HG02840 (cell line): Measurements from ENCODE around the gene SPTLC2.
"Not testable (repeated sequence)": the region's sequence is repeated elsewhere in the genome, so short reads cannot be mapped to it uniquely, and the experiment has no call there.

Experiments
- ATAC-seq: cut with Tn5 transposase; IDR thresholded peaks from one replicate; pipeline ENCODE4 v1.9.1; 2021; ENCODE audit warnings: mild to moderate bottlenecking, moderate library complexity, moderate number of reproducible peaks; ENCODE audit not compliant: unreplicated experiment, low FRiP score

The SPTLC2 gene

DNA sequence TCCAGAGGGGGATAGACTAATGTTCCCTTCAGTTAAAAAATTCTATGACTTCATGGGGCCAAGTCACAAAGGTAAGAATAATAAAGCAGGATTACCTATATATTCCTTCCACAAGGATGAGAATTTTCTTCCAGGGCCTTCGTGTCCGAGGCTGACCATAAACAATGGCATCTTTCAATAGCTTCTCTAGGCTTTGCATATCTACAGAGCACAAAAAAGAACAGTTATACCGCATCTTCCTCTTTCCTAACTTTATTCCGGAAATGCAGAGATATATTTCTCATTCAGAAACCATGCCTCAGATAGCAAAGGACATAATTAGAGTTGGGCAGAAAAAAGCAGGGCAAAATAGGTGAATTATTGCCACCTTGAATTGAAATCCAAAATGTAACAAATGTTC is 59.5 kb downstream of the SPTLC2 start:
- no peak for ATAC-seq

DNA sequence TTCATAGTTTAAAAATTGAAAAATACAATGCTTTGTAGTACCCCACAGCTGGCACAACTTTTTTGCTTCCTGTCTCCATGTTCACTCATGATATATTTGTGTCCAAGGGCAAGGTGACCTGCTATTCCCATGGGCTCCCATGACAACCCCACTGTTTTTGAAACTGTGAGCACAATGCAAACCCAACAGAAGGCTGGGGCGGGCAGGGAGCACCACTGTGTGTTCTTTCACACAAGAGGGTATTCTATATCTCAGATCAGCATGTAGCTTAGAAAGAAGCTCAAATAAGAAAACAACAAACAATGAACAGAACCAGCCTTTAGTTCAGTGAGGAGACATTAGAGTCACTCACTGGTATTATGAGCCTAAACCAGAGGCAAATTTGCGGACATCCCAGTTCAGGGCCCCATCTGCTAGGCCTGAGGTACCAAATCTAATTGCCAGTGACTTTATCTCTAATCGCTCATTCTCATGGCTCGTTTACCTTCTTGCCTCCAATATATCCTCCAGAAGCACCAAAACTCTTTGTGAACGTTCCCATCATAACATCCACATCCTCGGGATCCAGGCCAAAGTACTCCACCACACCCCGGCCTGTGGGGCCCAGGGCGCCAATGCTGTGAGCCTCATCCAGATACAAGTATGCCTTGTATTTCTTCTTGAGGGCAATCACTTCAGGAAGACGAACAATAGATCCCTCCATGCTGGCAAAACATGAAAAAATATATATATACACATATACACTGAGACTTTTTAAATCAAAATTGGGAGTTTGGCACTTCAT is 61.4 kb downstream of the SPTLC2 start:
- ATAC-seq, result no peak

DNA sequence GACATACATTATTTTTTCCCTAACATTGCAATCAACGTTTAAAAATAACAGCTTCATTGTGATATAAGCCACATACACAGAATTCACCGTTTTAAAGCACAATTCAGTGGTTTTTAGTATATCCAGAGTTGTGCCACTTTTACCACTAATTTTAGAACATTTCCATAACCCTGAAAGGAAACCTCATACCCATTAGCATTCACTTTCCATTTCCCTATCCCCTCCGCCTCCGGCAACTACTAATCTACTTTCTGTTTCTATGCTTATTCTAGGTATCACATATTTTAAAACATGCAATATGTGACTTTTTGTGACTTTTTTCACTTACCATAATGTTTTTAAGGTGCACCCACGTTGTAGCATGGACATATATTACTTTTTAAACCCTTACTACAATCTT is 62.2 kb downstream of the SPTLC2 start:
- no peak for ATAC-seq

DNA sequence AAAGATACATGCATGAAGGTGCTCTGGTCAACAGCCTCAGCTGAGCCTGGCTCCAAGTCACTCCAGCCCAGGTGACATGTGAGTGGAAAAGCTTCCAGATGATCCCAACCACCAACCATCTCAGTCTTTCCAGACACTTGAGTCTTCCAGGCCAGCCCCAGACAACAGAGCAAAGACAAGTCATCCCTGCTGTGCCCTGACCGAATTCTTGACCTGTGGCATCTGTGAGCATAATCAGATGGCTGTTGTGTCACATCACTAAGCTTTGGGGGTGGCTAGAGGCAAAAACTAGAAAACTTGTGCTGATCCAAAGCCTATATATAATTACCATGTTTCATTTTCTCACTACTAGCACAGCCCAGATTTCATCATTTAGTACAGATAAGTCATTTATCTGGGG is 67.0 kb downstream of the SPTLC2 start:
- no peak for ATAC-seq

DNA sequence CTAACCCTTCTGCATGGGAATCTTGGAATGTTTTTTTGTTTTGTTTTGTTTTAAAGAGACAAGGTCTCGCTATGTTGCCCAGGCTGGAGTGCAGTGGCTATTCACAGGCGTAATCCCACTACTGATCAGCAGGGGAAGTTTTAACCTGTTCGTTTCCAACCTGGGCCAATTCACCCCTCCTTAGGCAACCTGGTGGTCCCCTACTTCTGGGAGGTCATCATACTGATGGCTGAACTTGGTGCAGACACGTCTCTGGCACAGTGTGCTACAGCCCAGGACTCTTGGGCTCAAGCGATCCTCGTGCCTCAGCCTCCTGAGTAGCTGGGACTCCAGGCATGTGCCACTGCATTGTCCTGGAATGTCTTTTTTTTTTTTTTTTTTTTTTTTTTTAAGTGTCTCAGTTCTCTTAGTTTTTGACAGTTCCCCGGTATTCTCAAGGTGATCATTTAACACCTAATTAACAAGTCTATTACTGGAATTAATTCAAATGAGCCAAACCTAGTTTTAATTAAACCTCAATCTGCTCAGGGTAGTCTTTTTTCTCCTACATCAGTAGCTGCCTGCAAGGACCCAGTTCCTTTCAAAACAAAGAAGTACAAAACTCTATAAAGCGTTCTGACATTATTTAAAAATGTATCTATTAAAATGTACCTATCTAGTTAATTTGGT is 68.8 kb downstream of the SPTLC2 start:
- ATAC-seq, result no peak

DNA sequence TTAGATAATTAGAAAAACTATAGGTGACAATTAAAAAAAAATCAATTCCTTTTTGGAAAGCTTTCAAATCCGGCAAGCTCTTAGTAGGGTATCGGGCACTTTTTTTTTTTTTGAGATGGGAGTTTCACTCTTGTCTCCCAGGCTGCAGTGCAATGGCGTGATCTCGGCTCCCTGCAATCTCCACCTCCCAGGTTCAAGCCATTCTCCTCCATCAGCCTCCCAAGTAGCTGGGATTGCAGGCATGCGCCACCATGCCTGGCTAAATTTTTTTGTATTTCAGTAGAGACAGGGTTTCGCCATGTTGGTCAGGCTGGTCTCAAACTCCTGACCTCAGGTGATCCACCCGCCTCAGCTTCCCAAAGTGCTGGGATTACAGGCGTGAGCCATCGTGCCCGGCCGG is 71.3 kb downstream of the SPTLC2 start:
- ATAC-seq, result not testable (repeated sequence)

DNA sequence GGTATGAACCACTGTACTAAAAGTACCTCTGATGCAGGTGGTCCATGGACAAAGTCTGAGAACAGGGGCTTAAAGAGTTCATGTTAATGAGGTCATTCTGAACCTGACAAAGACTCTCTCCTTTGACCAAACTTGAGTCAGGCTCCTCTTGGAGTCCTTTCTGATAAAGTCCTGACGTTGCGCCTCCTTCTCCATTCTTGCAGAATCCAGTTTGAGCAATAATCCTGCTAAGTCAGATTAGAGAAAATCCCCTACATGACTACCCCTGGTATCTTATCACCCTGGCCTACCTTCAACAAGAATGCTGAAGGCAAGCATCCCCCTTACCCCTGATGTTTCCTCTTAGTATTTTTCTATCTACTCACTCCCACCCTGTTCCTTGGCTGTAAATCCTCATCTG is 71.9 kb downstream of the SPTLC2 start:
- ATAC-seq, result no peak

DNA sequence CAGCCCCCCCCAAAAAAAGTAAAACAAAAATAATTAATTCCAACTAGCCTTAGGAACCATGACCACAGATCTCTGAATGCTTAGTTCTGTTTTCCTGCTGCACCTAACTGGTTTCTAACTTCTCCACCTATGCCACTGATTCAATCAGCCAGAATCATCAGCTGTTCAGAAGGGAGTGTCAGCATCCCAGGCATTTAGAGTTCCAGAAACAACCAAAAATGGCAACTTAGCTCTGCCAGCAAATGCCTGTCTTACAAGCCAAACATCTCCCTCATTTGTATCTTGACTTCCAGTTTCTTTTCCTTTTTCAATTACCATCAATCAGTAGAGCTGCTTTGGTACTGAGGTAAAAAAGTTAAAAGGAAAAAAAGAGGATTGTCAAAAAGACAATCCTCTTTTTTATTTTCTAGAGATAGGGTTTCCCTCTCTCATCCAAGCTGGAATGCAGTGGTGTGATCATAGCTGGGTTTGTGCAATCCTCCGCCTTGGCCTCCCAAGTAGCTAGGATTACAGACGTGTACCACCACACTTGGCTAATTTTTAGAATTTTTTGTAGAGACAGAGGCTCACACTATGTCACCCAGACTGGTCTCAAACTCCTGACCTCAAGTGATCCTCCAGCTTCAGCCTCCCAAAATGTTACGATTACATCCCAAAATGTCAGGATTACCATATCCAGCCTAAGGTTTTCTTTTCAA is 72.7 kb downstream of the SPTLC2 start:
- no peak for ATAC-seq

DNA sequence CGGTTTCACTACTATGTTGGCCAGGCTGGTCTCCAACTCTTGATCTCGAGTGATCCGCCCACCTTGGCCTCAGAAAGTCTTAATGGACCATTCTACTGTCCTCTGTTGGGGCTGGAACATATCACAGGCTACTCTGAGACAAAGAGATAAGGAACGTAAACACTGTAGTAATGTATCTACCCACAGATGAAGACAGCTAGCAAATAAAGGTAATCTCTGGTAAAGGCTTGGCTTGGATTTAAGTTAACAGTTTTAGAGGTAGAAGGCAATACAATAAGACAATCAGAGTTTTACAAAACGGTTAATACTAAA is 73.2 kb downstream of the SPTLC2 start:
- ATAC-seq, result no peak

DNA sequence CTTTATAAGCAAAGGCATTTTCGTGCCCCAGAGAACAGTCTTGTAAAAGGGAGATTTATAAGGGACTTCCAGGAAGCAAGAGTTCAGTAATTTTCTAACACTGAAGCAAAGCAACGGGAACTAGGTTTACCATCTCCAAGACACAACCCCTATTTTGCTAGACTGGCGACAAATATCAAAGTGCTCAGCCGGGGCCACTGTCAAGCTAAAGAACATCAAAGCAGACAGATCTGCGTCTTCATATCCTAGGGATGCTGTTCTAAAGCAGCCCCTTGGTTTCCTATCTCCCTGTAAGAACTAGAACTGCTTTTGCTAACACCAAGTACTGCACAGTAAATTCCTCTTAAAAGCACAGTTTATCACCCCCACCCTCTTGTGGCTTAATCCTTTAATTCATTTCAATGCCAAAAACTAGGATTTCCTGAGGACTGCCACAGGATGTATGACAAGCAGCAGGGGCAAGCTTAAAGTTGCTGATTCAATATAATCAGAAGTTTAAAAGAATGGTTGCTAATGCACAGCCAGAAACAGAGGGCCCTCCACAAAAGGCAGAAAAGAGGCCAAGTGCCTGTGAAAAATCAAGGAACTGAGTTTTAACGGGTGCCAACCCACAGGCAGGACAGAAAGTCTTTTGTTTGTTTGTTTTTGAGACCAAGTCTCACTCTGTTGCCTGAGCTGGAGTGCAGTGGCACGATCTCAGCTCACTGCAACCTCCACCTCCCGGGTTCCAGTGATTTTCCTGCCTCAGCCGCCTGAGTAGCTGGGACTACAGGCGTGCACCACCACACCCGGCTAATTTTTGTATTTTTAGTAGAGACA is 73.8 kb downstream of the SPTLC2 start:
- no peak for ATAC-seq

DNA sequence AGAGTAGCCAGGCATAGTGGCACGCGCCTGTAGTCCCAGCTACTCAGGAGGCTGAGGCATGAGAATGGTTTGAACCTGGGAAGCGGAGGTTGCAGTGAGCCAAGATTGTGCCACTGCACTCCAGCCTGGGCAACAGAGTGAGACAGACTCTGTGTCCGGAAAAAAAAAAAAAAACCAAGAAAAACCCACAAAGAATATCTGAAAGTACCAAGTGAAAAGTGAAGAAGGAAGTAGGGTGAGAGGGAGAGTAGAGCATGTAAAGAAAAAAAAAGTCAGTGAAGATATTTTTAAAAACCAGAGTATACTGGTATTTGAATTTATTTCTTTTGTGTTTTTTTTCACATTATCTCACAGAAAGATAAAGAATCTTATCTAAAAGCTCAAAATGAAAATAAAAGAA is 74.5 kb downstream of the SPTLC2 start:
- ATAC-seq, result no peak

DNA sequence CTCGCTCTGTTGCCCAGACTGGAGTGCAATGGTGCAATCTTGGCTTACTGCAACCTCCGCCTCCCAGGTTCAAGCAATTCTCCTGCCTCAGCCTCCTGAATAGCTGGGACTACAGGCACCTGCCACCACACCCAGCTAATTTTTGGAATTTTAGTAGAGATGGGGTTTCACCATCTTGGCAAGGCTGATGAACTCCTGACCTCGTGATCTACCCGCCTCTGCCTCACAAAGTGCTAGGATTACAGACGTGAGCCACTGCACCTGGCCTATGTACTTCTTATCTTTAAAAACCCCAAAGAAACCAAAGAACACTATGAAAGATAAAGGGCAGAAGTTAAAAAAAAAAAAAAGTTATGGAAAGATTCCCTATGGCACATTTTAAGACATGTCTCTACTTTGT is 79.5 kb downstream of the SPTLC2 start:
- ATAC-seq, result not testable (repeated sequence)

DNA sequence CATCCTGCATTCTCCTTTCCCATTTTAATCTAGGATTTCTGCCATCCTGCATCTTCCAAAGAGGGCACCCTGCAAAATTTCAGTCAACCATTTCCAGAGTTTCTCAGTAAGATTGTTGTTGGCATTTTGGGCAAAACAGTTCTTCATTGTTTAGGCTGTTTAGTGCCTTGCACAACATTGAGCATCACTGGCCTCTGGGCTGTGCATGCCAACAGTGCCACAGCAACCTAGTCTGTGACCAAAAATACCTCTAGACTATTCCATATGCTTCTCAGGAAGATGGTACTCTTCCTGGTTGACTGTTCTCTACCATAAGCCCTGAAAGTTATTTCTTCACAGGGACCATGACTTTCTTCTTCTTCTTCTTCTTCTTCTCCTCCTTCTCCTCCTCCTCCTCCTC is 85.4 kb downstream of the SPTLC2 start:
- ATAC-seq, result no peak

DNA sequence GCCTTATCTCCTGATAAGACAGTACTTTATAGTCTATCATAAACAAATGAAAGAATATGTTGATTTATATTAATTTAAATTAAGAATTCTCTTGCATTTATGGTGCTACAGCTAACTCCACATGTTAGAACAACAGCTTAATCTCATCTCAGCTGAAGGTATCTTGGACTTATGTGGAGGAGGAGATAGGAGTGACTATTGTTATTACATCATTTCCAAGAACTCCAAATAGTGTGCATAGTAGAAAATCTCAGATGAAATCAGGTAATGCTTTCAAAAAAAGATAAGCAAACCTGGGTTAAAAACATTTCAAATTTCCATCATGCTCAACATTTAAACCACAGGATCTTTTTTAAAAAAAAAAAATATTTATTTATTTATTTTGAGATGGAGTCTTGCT is 86.5 kb downstream of the SPTLC2 start:
- no peak for ATAC-seq

DNA sequence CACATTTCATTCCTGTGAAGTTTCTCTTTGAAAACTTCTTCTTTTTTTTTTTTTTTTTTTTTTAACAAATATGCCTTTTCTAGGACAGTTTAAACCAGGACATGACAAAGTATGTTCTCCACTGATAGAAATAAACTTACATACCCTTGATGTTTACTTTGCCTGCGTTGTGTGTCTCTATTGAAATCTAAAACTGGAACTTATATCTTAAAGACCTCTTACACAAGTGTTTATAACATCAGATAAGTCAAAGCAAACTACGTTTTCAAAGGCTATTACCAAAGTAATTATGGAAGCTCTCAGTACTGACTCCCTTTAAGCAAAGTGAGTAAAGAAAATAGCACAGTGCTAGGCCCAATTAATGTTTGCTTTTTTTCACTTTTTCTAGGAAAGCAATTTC is 87.2 kb downstream of the SPTLC2 start:
- ATAC-seq, result no peak

DNA sequence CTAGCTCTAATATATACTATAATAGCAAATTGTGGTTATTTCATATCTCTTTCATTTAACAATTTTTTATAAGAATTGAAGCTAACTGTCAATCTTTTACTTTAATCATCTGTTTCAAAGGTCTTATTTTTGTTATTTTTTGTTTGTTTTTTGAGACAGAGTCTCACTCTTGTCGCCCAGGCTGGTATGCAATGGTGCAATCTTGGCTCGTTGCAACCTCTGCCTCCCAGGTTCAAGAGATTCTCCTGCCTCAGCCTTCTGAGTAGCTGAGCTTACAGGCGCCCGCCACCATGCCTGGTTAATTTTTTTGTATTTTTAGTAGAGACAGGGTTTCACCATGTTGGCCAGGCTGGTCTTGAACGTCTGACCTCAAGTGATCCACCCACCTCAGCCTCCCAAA is 87.7 kb downstream of the SPTLC2 start:
- ATAC-seq, result not testable (repeated sequence)

DNA sequence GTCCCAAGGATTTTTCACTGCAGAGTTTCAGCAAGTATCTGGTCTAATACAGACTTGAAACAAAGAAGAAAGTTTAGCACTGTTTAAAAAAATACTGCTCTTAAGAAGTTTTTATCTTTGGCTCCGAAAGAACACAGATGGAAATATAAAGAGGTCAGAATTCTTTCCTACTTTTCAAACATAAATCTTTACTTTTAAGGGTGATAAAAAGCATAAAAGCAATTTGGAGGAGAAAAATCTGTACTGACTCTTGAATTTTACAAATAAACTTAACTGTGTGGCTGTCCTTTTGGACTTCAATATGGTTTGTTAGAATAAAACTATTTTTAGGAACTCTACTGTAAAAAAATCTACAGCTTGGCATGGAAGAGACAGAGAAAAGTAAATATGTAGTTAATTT is 90.2 kb downstream of the SPTLC2 start:
- no peak for ATAC-seq

DNA sequence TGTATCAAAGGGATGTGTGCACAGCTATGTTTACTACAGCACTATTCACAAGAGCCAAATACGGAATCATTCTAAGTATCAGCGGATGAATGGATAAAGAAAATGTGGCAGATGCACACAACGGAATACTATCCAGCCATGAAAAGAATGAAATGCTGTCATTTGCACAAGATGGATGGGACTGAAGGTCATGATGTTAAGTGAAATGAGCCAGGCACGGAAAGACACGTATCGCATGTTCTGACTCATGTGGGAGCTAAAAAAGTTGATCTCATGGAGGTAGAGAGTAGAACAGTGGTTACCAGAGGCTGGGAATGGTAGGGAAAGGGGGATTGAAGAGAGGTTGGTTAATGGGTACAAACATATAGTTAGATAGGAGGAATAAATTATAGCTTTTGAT is 91.9 kb downstream of the SPTLC2 start:
- no peak for ATAC-seq

DNA sequence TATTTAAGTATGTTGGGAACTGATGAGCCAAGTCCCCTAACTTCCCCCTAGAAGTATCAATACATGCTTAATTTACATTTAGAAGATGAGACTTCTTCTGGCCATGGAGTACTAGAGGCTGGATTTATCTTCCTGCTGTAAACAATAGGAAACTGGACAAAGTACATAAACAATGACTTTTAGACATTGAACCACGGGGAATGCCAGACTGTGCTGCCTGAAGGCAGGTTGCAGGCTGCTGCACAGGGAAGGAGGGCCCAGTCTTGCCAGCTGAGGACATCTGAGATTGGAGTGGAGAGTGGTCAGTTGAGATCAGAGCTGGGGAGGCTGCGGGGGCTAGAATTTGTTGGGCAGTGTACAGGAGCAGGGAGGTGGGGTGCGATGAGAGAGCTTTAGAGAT is 93.3 kb downstream of the SPTLC2 start:
- ATAC-seq, result no peak

DNA sequence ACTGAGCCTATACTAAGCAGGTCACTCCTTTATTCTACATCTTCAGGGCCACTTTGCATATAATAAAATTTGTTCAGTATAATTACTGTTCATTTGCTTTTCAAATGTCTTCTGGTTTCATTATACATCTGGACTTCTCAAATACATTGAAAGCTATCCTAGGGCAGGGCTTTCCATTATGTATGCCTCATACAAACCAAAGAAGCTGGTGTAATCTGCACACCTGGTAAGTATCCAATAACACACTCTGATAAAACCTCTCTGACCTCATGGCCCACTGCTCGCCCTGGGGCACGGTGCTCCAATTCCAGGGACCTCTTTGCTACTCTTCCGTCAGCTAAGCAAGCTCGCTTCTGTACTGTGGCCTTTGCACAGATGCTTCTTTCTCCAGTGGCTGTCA is 95.9 kb downstream of the SPTLC2 start:
- no peak for ATAC-seq

DNA sequence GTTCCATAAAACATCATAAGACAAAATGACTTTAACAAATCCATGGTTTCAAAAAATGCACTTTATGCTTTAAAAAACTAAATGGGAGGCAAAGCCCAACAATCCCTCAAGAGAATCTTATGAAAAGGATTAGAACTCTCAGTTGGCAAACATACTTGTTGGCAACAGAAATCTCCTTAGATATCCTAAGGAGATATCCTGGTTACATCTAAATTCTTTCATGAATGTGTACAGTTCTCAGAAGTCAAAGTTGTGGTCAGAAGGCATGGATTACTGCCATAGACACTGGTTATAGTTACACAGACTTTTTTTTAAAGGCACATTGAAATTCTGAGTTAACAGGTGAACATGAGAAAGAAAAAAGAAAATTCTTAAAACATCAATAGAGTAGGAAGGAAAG is 100.3 kb downstream of the SPTLC2 start:
- no peak for ATAC-seq
